Activated CD4-positive, alpha-beta T cell treated with anti-CD3 and anti-CD28 coated beads for 4 hours (primary cell): ENCODE data around the gene ZSWIM1.
"Not testable (repeated sequence)": the region's sequence is repeated elsewhere in the genome, so short reads cannot be mapped to it uniquely, and the experiment has no call there.

Experiments
- DNase-seq, 2 donors: peaks; one replicate each; pipeline ENCODE4 v3.0.0-alpha.2; 2020

The ZSWIM1 gene

GRCh38 chr20:45890077-45890984 lies 9.3 kb downstream of the ZSWIM1 start:
- peak; percentile 47 to 53 for DNase-seq

- DNase-seq: peak; percentile 81 to 87
Observed at GRCh38 chr20:45890985-45891983, 10.3 kb downstream of the ZSWIM1 start, which contains the start of the genes CTSA and NEURL2. Gene CTSA, plus strand, starts transcription at chr20:45891335. Its CDS starts 234 bp downstream, at chr20:45891569. Gene NEURL2, minus strand, starts transcription at chr20:45891208. Its CDS starts 217 bp downstream, at chr20:45890991.

GRCh38 chr20:45892049-45892825 lies 11.2 kb downstream of the ZSWIM1 start:
- DNase-seq: no peak

- DNase-seq: peak in 1 of 2 donors; percentile 24
Observed at GRCh38 chr20:45892828-45893500, 11.9 kb downstream of the ZSWIM1 start.

- no peak for DNase-seq
Observed at GRCh38 chr20:45893831-45894230, 12.8 kb downstream of the ZSWIM1 start.

- DNase-seq: no peak
Observed at GRCh38 chr20:45894797-45895196, 13.8 kb downstream of the ZSWIM1 start.

- no peak for DNase-seq
Observed at GRCh38 chr20:45896641-45897161, 15.7 kb downstream of the ZSWIM1 start.

GRCh38 chr20:45897289-45897688 lies 16.3 kb downstream of the ZSWIM1 start:
- no peak for DNase-seq

GRCh38 chr20:45897692-45898091 lies 16.7 kb downstream of the ZSWIM1 start:
- DNase-seq: no peak

GRCh38 chr20:45898285-45898684 lies 17.3 kb downstream of the ZSWIM1 start:
- DNase-seq: no peak

- no peak for DNase-seq
Observed at GRCh38 chr20:45899046-45899835, 18.2 kb downstream of the ZSWIM1 start.

GRCh38 chr20:45901332-45901731 lies 20.3 kb downstream of the ZSWIM1 start:
- not testable (repeated sequence) for DNase-seq

- DNase-seq: no peak
Observed at GRCh38 chr20:45902199-45902701, 21.2 kb downstream of the ZSWIM1 start.

- no peak for DNase-seq
Observed at GRCh38 chr20:45904583-45905504, 23.8 kb downstream of the ZSWIM1 start.

- no peak for DNase-seq
Observed at GRCh38 chr20:45905505-45906079, 24.6 kb downstream of the ZSWIM1 start.

GRCh38 chr20:45907219-45907948 lies 26.4 kb downstream of the ZSWIM1 start:
- no peak for DNase-seq

GRCh38 chr20:45908084-45908483 lies 27.1 kb downstream of the ZSWIM1 start:
- no peak for DNase-seq

- DNase-seq: no peak
Observed at GRCh38 chr20:45909336-45909808, 28.3 kb downstream of the ZSWIM1 start.
